Stimulated activated naive CD8-positive, alpha-beta T cell treated with anti-CD3 and anti-CD28 coated beads, Interleukin-15, Interleukin-2, amounts not matched to agents 100 U/mL and 50 U/mL, for 24 hours (primary cell): Measurements from ENCODE around the gene RARRES2.
"Not testable (repeated sequence)": the region's sequence is repeated elsewhere in the genome, so short reads cannot be mapped to it uniquely, and the experiment has no call there.

ENCODE experiments used
- ATAC-seq: fragments of 150-1000 bp; cut with Tn5 transposase; one replicate; pipeline ENCODE4 v1.10.0; 2021
- DNase-seq: peaks from one replicate; pipeline ENCODE4 v3.0.0; 2021

The RARRES2 gene

GRCh38 chr7:150316987-150317386 lies 24.4 kb downstream of the RARRES2 start:
- DNase-seq, ATAC-seq: not testable (repeated sequence)

DNA sequence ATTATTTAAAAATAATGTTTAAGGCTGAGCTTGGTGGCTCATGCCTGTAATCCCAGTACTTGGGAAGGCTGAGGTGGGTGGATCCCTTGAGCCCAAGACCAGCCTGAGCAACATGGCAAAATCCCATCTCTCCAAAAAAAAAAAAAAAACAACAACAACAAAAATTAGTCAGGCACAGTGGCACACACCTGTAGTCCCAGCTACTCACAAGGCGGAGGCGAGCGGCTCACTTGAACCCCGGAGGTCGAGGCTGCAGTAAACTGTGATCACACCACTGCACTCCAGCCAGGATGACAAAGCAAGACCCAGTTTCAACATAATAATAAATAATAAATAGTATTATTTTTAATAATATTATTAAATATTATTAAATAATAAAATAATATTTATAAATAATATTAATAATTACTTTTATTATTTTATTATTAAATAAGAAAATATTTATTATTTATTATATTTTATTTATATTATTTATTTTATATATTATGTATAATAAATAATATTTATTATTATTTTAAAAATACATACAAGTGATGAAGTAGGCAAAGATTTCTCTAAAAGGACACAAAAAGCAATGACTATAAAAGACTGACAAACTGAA lies 26.7 kb downstream of the RARRES2 start:
- DNase-seq = no peak
- no peak for ATAC-seq

DNA sequence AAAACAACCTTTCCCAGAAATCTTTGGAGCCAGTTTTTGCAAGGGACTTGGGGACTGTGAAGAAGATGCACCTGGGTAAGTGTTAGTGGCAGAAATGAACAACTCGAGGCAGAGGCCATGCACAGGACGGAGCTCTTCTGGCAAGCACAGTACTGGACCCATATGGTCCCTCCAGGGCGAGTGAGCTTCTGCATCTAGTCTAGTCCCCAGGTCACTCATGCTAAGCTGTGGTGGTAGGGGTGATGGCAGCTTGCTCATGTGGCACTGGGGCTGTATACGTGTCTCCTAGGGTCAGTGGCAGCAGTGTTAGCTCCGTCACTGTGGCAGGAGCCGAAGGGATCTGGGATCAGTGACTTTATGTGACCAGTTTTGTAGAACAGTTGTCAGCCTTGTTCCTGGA lies 27.6 kb downstream of the RARRES2 start:
- no peak for DNase-seq
- ATAC-seq = no peak

DNA sequence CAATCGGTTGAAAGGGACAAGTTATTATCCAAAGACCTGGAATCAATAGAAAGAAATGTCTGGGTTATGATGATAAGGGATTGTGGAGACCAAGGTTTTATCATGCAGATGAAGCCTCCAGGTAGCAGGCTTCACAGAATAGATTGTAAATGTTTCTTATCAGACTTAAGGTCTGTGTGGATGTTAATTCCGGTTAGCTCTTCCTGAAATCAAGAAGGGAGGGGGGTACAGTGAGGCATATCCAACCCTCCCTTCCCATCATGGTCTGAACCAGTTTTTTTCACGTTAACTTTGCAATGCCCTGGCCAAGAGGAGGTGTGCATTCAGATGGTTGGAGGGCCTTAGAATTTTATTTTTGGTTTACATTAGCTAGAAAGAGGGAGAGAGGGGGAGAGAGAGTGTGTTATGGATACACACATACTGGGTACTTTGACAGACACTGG lies 28.0 kb downstream of the RARRES2 start:
- no peak for ATAC-seq
- DNase-seq = no peak

DNA sequence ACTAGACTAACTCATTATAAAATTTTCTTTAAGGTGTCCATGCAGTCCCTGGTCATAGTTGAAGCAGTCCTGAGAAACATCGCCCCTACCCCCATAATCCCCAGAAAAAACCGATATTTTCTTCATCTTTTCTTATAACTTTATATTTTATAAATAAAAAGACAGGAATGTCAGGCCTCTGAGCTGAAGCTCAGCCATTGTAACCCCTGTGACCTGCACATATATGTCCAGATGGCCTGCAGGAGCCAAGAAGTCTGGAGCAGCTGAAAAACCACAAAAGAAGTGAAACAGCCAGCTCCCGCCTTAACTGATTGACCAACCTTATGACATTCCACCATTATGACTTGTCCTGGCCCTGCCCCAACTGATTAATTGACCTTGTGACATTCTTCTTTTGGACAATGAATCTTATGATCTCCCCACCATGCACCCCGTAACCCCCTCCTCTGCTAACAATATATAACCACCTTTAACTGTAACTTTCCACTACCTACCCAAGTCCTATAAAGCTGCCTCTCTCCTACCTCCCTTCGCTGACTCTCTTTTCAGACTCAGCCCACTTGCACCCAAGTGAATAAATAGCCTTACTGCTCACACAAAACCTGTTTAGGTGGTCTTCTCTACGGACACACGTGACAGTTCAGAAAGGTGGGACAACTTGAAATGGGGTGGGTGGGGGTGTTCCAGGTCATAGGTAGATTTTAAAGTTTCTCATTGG lies 28.6 kb downstream of the RARRES2 start:
- ATAC-seq, DNase-seq: not testable (repeated sequence)

GRCh38 chr7:150311711-150312110 lies 29.7 kb downstream of the RARRES2 start:
- DNase-seq (no peak), ATAC-seq (no peak)

- no peak for DNase-seq
- no peak for ATAC-seq
Measured at GRCh38 chr7:150311146-150311545, 30.3 kb downstream of the RARRES2 start.

DNA sequence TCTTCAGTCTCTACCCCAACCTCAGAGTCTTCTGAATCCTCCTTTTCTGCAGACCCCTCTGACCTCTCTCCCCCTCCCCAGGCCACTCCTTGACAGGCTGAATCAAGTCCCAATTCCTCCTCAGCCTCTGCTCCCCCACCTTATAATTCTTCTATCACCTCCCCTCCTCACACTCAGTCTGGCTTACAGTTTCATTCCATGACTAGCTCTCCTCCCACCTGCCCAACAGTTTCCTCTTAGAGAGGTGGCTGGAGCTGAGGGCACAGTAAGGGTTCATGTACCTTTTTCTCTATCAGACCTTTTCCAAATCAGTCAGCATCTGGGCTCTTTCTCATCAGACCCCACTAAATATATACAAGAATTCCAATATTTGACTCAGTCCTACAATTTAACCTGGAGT lies 32.9 kb downstream of the RARRES2 start:
- no peak for ATAC-seq

DNA sequence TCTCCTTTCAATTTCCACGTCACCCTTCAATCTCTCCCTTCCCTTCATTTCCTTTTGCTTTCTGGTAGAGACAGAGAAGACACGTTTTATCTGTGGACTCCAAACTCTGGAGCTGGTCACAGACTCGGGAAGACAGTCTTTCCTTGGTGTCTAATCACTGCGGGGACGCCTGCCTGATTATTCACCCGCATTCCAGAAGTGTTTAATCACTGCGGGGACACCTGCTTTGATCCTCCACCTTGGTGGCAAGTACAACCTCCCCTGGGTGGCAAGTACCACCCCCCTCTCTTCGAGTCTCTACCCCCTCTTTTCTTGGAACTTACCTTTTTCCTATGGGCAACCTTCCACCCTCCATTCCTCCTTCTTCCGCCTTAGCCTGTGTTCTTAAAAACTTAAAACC lies 33.5 kb downstream of the RARRES2 start:
- DNase-seq = no peak
- ATAC-seq = no peak

More for the DNA sequence above, 32.9 kb downstream of the RARRES2 start:
- DNase-seq = no peak

GRCh38 chr7:150307129-150307528 lies 34.3 kb downstream of the RARRES2 start:
- ATAC-seq (no peak), DNase-seq (no peak)

GRCh38 chr7:150306377-150306776 lies 35.1 kb downstream of the RARRES2 start:
- DNase-seq = not testable (repeated sequence)

GRCh38 chr7:150305903-150306284 lies 35.5 kb downstream of the RARRES2 start:
- not testable (repeated sequence) for DNase-seq, ATAC-seq

More at GRCh38 chr7:150306377-150306776, 35.1 kb downstream of the RARRES2 start:
- ATAC-seq = not testable (repeated sequence)

DNA sequence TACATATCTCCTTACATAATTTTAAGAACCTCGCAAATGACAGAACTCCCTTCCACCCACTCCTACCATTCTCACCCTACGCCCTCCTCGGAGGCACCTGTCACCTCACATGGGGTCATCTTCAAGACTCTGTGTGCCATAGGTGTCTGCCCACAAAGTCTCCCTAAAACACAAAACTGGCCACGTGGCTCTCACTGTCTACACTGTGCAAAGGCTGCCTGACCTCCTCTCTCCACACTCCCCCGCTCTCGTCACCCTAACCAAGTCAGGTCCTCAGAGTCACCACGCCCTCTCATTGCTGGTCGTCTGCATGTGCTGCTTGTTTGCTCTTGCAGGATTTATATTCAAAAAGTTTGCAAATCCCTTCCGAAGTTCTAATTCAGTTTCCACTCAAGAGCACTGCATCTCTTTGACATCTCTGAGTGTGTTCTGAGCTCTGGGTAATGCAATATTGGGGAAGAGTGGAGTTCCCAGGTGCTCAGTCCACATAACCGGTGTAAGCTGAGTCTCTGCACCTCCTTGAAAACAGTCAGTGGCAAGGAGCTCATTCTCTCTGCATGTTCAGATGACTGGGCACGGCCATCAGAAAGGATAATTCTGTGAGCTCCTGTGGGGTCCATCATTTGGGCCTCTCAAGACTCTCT lies 36.0 kb downstream of the RARRES2 start:
- not testable (repeated sequence) for DNase-seq, ATAC-seq

- not testable (repeated sequence) for DNase-seq, ATAC-seq
Measured at GRCh38 chr7:150304499-150305258, 36.8 kb downstream of the RARRES2 start.

- not testable (repeated sequence) for DNase-seq, ATAC-seq
Measured at GRCh38 chr7:150302908-150303310, 38.5 kb downstream of the RARRES2 start.

- not testable (repeated sequence) for DNase-seq, ATAC-seq
Measured at GRCh38 chr7:150297978-150298377, 43.5 kb downstream of the RARRES2 start.

DNA sequence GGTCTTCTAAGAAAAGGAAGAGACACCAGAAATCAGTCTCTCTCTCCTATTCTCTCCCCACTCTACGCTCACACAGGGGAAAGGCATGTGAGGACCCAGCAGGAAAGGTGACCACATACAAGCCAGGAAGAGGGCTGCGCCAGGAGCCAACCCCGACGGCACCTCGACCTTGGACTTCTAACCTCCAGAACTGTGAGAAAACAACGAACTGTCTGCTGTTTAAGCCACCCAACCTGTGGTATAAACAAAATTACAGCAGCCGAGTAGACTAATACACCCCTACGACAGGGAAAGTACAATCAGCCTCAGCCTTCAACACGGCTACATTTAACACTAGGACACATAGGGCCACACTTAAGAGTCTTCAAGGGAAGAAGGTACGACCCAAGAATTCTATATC lies 44.6 kb downstream of the RARRES2 start:
- not testable (repeated sequence) for ATAC-seq, DNase-seq

DNA sequence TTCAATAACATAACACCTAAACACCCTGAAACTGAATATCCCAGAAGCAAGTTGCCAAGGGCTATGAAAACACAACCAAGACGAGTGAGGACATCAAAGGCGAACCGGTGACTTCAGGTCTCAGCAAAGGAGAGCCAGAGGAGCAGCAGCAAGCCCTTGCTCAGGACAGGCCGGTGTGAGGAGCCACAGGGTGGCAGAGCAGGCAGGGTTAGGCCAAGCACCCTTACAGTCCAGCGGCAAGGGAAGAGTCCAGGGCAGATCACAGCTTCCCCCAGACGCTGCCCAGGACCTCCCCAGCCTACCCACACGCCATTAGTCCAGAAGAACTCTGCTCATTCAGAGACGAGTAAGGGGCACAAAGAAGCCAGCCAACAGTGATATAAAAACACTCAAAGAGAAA lies 45.8 kb downstream of the RARRES2 start:
- not testable (repeated sequence) for DNase-seq, ATAC-seq

GRCh38 chr7:150295027-150295426 lies 46.4 kb downstream of the RARRES2 start:
- ATAC-seq, DNase-seq: not testable (repeated sequence)

GRCh38 chr7:150290317-150290716 lies 51.1 kb downstream of the RARRES2 start:
- not testable (repeated sequence) for ATAC-seq, DNase-seq

DNA sequence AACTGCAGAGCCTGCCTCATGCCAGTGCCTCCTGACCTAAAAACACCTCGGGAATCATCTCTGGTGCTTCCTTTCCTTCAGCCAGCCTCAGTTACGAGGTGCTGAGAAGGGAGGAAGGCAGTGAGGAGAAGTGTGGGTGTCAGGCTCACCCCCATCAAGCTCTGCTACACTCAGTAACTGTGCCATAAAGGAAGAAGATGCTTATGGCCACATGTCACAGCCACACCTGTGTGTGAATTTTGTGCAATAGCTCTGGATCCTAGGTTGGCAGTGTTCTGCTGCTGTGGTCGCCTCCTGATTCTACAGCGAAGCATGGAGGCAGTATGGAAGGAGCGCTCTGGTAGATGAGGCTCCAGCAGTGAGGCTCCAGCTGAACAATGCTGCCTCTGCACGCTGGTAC lies 52.6 kb downstream of the RARRES2 start:
- DNase-seq = not testable (repeated sequence)

More for the DNA sequence above, 52.6 kb downstream of the RARRES2 start:
- ATAC-seq = not testable (repeated sequence)
